NCI-H2196 (cell line): ENCODE measurements around the gene PODXL2.

Experiments
- DNase-seq: peaks from one replicate; lab custom pipeline; 2025; ENCODE audit not compliant: unreplicated experiment; lab: John Stamatoyannopoulos, UW

Gene PODXL2

GRCh38 chr3:127629467-127630403, 750 bp downstream of the PODXL2 start:
- DNase-seq: no peak

- no peak for DNase-seq
These were observed 2.1 kb downstream of the PODXL2 start for GRCh38 chr3:127630811-127631714.

GRCh38 chr3:127632035-127632820, 3.2 kb downstream of the PODXL2 start:
- peak; percentile 35 for DNase-seq

DNA sequence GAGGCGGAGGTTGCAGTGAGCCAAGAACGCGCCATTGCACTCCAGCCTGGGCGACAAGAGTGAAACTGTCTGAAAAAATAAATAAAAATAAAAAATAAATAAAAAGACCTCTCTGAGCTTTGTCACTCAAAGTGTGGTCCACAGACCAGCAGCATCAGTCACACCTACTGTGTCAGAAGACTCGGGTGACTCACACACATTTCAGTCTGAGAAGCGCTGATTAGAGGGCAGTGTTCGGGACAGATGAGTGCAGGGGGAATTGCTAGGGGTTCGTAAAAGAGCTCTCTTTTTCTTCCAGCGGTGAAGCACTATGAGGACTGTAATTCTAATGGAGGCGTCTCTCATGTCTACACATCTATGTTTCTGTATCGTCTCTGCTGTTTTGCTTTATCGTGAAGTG, 5.7 kb downstream of the PODXL2 start:
- no peak for DNase-seq

GRCh38 chr3:127637546-127637945, 8.6 kb downstream of the PODXL2 start:
- peak; percentile 47 for DNase-seq

GRCh38 chr3:127637971-127638370, 9.0 kb downstream of the PODXL2 start:
- DNase-seq: no peak

- DNase-seq: peak; percentile 78
These were observed 10.4 kb downstream of the PODXL2 start for GRCh38 chr3:127639173-127640041.

- no peak for DNase-seq
These were observed 11.0 kb downstream of the PODXL2 start for GRCh38 chr3:127640042-127640355.

DNA sequence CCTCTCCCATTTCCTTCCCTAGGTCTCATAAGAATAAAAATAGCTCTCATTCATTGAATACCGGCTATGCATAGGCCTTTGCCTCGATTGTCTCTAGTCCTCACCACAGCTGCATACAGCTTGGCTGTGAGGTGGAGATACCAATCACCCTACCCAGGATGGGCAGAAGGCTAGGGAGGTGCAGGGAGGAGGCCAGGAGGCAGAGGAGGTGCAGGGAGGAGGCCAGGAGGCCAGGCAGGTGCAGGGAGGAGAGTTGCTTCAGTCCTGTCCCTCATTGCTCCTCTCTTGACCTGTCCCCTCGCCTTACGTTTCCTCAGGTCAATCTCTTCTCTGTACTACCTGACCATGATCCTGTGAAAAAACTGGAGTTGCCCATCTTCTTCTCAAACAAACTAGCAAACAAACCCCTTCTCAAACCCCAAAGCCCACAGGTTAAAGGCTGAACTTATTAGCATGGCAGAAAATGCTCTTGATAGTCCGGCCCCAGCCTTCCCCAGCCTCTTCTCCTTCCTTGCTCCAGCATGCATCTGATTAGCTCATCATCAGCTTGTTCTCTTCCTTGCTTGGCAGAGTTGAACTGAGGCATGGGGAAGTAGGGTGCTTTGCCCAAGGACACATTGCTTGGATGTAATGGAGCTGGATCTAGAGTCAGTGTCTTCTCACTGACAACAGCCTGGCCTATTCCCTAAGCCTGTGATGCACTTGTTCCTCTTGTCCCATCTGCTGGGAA, 15.8 kb downstream of the PODXL2 start:
- DNase-seq: no peak

DNA sequence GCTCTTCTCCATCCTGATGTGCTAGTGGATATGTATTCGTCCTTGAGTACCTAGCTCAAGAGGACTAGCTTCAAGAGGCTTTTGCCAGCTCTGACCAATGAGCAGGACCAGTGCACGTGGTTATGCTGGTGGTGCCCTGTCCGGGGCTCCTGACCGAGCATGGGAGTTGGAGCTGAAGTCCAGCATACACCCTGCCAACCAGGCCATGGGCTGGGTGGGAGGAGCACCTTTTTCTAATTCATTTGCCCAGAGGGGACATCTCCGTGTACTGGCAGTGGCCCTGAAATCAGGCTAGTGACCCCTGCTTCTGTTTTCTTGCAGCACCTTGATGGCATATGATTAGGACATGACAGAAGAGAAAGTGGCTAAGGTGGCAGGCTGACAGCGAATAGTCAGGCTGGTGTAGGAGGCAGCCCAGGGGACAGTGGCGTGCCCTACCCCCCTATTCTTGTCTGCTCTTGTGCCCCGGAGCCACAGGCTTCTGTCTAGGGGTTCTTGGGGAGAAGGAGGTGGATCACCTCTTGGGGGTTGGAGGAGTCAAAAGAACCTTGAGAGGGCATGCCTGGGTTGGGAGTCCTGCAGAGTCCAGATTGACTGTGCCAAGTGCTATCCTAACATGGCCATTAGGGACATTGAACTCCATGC, 16.5 kb downstream of the PODXL2 start:
- DNase-seq: no peak

GRCh38 chr3:127646501-127647046, 17.6 kb downstream of the PODXL2 start:
- no peak for DNase-seq

GRCh38 chr3:127647166-127647844, 18.3 kb downstream of the PODXL2 start:
- DNase-seq: no peak

DNA sequence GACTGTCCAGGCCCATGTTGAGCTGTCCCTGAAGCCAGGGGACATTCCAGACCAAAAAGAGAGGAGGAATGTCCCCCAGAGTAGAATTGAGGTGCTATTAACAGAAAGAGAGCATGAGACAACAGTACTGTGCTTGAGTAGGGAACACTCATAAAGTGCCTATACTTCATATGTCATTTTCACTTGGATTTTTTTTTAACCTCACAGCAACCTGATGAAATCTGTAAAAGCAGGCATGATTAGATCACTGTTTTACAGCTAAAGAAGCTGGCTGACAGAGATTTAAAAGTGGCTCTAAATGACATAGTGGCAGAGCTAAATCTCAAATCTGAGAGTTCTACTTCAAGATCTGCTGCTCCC, 18.8 kb downstream of the PODXL2 start:
- no peak for DNase-seq

GRCh38 chr3:127650236-127650635, 21.3 kb downstream of the PODXL2 start:
- no peak for DNase-seq

GRCh38 chr3:127651516-127652172, 22.7 kb downstream of the PODXL2 start:
- DNase-seq: no peak

- DNase-seq: peak; percentile 76
These were observed 23.4 kb downstream of the PODXL2 start for GRCh38 chr3:127652246-127652995.

- DNase-seq: no peak
These were observed 25.4 kb downstream of the PODXL2 start for GRCh38 chr3:127654374-127654773.
